ENCODE measurements around the gene EPHA10. TPM values are rescaled to one million over a fixed set of nuclear protein-coding genes. Genes with fewer than 3 reads are reported as not detected.

EPHA10 gene
- total RNA-seq, 1 donor from 2014 or later = 0.11 TPM

DNA sequence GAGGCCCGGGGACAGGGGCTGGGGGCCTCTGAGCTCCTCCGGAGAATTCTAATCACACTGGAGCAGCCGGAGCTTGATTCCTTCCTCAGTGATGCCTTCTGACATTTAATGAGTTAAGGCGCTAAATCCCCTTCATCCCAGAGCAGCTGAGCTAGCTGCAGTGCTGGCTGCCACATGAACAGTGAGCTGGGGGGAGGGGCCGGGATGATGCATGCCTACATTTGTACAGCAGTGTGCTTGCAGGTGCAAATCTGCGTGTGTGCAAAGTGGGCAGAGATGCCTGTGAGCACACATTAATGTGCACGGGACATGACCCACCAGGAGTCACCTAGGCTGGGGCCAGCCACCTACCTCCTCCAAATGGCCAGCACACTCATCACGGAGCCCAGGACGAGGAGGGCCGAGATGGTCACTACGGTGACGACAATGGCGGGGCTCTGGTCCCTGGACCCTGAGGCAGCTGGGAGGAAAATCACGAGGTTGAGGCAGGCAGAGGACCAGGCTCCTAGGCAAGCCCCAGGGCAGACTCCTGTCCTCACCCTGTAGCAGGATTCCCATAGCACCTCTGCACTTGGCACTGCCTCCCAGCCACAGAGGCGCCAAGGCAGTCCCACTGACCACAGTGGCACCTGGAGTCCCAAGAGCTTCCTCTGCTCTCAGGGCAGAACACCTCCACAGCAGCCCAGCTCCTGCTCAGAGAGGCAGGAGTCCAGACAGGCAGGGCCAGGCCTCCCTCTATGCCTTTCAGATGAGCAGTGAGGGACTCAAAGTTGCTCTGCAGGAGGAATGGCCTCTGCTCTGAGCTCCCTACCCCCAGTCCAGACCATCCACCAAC is 38.0 kb downstream of the EPHA10 start:
- Histone ChIP-seq H3K27me3 (no peaks in the 10 kb centered on the region), H3K36me3 (no peaks in the 10 kb centered on the region), H3K27ac (no peak overlapping the region), H3K9me3 (no peaks in the 10 kb centered on the region), H3K4me1 (no peaks in the 10 kb centered on the region), H3K4me3 (no peak overlapping the region)
- intact Hi-C loops (cut with DNase I) = no loop called here
- TF ChIP-seq, protein P1, sequence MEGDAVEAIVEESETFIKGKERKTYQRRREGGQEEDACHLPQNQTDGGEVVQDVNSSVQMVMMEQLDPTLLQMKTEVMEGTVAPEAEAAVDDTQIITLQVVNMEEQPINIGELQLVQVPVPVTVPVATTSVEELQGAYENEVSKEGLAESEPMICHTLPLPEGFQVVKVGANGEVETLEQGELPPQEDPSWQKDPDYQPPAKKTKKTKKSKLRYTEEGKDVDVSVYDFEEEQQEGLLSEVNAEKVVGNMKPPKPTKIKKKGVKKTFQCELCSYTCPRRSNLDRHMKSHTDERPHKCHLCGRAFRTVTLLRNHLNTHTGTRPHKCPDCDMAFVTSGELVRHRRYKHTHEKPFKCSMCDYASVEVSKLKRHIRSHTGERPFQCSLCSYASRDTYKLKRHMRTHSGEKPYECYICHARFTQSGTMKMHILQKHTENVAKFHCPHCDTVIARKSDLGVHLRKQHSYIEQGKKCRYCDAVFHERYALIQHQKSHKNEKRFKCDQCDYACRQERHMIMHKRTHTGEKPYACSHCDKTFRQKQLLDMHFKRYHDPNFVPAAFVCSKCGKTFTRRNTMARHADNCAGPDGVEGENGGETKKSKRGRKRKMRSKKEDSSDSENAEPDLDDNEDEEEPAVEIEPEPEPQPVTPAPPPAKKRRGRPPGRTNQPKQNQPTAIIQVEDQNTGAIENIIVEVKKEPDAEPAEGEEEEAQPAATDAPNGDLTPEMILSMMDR (IDR thresholded peaks at IDR 0.05) = no peak
- no peak for DNase-seq (ENCODE audit: low spot score in 2 of 2)

DNA sequence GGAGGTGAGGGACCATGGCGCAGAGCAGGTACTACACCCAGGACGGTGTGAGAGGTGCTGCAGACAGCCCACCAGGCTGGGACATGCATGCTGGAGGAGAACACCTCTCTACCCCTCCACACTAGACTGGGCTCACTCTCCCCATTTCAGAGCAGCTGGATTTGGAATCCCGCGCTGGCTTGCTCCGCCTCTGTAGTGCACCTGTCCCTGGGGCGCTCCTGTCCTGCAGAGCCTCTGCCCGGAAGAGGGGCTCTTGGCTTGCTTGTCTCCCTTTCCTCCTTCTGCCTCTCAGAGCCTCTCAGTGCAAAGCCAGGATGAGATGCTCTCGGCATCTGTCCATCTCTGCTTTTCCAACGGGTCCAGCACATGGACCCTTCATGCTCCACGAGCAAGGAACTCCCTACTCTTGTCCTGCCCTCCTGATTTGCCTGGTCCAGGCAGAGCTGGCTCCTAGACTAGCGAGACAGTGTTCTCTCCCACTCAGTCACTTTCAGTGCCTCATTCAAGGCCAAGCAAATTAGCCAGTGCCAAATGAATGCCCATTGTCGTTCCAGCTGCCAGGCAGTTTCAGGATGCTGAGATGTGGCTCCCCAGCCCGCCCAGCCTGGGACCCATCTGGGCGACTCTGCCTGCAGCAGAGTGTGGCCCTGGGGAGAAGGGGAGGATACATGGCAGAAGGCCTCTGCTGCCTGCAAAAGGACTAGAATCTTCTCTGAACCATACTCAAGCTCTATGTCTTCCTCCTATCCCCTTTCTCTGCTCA is 38.9 kb downstream of the EPHA10 start:
- TF ChIP-seq, protein P1 (IDR thresholded peaks at IDR 0.05) = no peak
- intact Hi-C loops (cut with DNase I) = no loop called here
- no peaks in the 10 kb centered on the region for H3K27me3 ChIP-seq
- no peak overlapping the region for H3K4me3 ChIP-seq
- no peaks in the 10 kb centered on the region for H3K9me3 ChIP-seq
- H3K36me3 ChIP-seq = no peaks in the 10 kb centered on the region
- no peak for DNase-seq (ENCODE audit: low spot score in 2 of 2)
- H3K27ac ChIP-seq = no peak overlapping the region
- H3K4me1 ChIP-seq = no peaks in the 10 kb centered on the region

DNA sequence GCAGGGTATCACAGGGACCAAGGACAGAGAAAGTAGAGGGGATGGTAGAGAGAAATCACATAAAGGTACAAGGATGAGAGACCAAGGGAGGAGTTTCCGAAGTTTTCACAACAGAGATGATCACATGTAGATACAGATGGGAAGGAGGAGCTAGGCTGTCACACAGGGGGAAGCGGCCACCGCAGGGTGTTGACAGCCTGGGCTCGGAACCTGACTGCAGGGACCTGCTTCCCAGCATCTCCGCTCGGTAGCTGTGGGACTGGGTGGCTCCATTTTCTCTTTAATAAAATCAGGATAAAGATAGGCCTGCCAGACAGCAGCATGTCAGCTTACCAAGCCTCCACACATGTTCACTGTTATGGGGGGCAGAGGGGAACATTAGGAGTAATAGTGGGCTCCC is 40.3 kb downstream of the EPHA10 start:
- Histone ChIP-seq H3K4me3 (no peak overlapping the region), H3K27me3 (no peaks in the 10 kb centered on the region), H3K9me3 (no peaks in the 10 kb centered on the region), H3K27ac (no peak overlapping the region), H3K36me3 (no peaks in the 10 kb centered on the region), H3K4me1 (no peaks in the 10 kb centered on the region)
- no peak for DNase-seq (ENCODE audit: low spot score in 2 of 2)
- intact Hi-C loops (cut with DNase I) = no loop called here
- TF ChIP-seq, protein P1 (IDR thresholded peaks at IDR 0.05) = no peak

DNA sequence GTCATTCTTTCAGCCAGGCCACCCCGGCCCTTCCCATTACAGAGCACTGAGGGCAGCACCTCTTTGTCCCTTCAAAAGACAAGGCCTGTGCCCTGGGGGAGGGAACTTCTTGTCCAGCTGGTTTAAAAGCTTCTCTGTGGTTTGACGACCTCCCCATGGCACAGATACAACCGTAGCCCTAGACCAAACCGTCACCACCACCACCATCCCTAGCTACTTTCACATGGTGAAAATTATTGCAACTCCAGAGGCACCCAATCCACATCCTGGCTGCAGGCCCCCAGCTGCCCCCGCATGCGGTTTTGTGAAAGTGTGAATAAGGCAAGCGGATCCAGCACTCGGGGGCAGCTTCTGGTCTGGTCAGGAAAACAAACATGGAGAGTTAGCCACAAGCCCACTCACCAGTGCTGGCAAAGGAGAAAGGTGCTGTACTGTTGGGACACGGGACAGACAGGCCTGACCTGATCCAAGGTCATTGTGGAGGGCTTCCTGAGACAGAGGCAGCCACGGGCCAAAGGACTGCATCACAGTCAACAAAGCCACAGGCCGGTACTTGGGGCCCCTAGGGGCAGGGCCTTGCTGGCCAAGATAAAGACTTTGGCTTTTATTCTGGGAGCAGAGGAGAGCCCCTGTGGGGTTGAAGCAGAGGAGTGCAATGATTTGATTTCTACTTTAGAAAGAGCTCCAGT is 41.4 kb downstream of the EPHA10 start:
- no peak overlapping the region for H3K4me3 ChIP-seq
- DNase-seq (ENCODE audit: low spot score in 2 of 2) = no peak
- TF ChIP-seq, protein P1 (IDR thresholded peaks at IDR 0.05) = no peak
- intact Hi-C loops (cut with DNase I) = no loop called here
- H3K27me3 ChIP-seq = no peaks in the 10 kb centered on the region
- no peaks in the 10 kb centered on the region for H3K4me1 ChIP-seq
- no peaks in the 10 kb centered on the region for H3K9me3 ChIP-seq
- no peaks in the 10 kb centered on the region for H3K36me3 ChIP-seq
- H3K27ac ChIP-seq = no peak overlapping the region

DNA sequence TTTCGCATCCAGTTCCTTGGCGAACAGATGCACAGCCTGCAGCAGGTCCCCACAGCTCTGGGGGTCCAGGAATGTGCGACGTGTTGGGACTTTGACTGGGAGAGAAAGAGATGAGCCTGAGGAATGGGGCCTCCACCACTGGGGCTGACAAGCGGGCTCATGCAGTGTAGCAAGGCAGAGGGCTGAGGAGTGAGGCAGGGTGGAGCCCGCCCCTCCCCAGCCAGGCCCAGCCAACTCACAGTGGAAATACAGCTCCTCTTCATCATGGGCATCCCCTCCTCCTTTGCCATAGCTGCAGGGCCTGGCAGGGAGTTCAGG is 41.9 kb downstream of the EPHA10 start:
- no peaks in the 10 kb centered on the region for H3K4me1 ChIP-seq
- no peak overlapping the region for H3K4me3 ChIP-seq
- H3K27ac ChIP-seq = no peak overlapping the region
- H3K9me3 ChIP-seq = no peaks in the 10 kb centered on the region
- no peak for DNase-seq (ENCODE audit: low spot score in 2 of 2)
- H3K36me3 ChIP-seq = no peaks in the 10 kb centered on the region
- intact Hi-C loops (cut with DNase I) = no loop called here
- TF ChIP-seq, protein P1 (IDR thresholded peaks at IDR 0.05) = no peak
- H3K27me3 ChIP-seq = no peaks in the 10 kb centered on the region
